Measurements from ENCODE around the gene PANX2. TPM values are rescaled to one million over a fixed set of nuclear protein-coding genes. Genes with fewer than 3 reads are reported as not detected.

The PANX2 gene
- polyA plus RNA-seq, 10 donors, result 0.08 to 0.24 (median 0.11) TPM; not detected in 2

DNA sequence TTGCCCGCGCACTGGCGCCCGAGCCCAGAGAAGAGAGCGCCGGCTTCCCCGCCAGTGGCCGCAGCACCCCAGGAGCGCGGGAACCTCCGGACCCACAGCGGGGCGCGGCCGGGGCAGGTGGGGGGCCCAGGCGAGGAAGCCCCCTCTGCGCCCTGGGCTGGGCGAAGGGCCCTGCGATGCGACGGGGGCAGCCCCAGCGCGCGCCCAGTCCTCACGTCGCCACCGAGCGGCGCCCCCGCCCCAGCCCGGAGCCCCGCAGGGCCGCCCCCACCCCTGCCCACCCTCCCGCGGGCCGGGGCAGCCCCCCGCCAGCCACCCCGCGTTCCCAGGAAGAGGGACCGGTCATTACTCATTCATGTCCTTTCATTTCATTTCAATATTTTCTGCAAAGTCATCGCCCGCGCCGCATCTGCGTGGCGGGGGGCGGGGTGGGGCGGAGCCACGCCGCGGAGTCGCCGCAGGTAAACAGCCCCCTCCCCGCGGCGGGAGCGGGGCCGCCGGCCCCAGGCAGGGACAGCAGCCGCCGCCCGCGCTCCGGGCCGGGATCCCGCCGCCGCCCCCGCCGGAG is 673 bp upstream of the PANX2 start:
- no peak for DNase-seq

DNA sequence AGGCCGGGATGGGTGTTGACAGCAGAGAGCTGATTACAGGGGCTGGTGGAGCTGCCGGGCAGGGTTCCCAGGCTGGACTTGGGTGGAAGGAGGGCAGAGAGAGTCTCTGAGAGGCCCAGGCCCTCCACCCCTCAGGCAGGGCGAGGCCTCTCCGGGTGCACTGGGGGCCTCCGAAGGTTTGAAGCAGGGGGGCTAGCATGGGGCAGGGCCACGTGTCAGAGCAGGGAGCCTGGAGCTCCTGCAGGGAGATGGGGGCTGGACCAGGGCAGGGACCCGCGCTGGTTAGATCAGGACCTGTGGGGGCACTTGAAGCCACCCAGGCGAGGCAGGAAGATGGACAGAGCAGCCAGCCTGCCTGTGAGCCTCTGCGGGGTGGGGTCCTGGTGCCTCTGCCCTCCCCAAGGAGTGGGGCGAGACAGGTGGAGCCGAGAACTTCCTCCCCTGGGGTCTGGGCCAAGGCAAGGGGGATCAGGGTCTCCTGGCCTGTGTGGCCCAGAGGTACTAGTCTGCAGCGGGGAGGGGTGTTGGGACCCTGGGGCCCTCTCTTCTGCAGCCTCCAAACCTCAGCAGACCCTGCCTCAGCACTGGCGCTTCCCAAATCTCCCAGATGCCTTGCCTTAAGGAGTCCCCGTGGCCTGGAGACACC is 911 bp downstream of the PANX2 start:
- DNase-seq, result no peak

- no peak for DNase-seq
These were observed 1.5 kb downstream of the PANX2 start for GRCh38 chr22:50171965-50172421.

- no peak for DNase-seq
These were observed 2.9 kb downstream of the PANX2 start for GRCh38 chr22:50173311-50173982.

DNA sequence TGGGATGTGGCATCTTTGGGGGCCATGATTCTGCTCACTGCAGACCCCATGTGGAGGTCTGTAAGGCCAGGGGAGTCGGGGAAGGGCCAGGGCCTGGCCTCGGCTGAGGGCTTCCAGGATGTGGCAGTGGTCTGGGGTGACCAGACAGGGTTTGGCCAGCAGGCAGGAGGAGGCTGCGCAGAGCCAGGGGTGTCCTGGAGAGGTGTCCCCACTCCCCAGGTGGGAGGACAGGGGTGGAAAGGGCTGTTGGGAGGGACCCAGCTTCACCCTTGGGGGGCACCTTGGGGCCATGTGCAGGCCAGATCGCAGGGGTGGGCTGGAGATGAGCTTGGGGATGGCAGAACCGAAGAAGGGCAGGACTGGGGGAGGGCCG is 3.4 kb downstream of the PANX2 start:
- no peak for DNase-seq

- no peak for DNase-seq
These were observed 4.1 kb downstream of the PANX2 start for GRCh38 chr22:50174382-50175190.

- no peak for DNase-seq
These were observed 4.6 kb downstream of the PANX2 start for GRCh38 chr22:50175191-50175461.

GRCh38 chr22:50175921-50176849 is 5.7 kb downstream of the PANX2 start:
- DNase-seq, result no peak

GRCh38 chr22:50176850-50177536 is 6.5 kb downstream of the PANX2 start:
- DNase-seq, result no peak

GRCh38 chr22:50177537-50178470 is 7.3 kb downstream of the PANX2 start:
- no peak for DNase-seq

GRCh38 chr22:50178471-50178864 is 7.9 kb downstream of the PANX2 start:
- no peak for DNase-seq

DNA sequence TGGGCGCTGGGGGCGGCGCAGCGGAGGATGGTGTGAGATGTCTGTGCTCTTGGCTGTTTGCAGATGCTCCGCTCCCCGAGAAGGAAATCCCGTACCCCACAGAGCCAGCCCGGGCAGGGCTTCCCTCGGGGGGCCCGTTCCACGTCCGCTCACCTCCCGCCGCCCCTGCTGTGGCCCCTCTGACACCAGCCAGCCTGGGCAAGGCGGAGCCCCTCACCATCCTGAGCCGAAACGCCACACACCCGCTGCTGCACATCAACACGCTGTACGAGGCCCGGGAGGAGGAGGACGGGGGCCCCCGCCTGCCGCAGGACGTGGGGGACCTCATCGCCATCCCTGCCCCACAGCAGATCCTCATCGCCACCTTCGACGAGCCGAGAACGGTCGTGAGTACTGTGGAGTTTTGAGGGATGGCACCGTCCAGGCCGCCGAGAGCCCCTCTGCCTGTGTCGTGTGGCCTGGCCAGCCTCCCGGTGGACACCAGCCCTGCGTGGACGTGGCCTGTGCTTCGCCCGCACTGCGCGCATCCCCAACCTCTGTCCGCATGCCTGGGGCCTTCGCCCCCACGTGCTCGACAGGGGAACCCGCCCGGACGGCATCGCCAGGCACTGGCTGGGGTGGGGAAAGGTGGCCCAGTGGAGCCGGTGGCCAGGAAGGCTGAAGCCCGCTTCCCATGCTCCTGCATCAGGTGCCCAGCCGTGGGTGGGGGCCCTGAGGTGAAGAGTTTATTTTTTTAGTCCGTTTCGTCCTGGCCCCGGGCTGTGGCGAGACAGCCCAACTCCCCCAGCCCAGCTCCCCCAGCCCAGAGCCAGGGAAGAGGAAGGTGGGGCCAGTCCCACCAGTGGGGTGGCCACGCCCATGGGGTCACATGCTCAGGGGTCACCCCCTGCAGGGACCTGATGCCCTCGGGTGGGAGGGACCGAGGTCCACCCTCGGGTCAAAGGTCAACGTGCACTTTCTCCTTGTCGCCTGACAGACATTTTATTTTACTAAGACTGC is 8.6 kb downstream of the PANX2 start:
- DNase-seq, result no peak

- DNase-seq, result no peak
These were observed 9.6 kb downstream of the PANX2 start for GRCh38 chr22:50179937-50180726.

DNA sequence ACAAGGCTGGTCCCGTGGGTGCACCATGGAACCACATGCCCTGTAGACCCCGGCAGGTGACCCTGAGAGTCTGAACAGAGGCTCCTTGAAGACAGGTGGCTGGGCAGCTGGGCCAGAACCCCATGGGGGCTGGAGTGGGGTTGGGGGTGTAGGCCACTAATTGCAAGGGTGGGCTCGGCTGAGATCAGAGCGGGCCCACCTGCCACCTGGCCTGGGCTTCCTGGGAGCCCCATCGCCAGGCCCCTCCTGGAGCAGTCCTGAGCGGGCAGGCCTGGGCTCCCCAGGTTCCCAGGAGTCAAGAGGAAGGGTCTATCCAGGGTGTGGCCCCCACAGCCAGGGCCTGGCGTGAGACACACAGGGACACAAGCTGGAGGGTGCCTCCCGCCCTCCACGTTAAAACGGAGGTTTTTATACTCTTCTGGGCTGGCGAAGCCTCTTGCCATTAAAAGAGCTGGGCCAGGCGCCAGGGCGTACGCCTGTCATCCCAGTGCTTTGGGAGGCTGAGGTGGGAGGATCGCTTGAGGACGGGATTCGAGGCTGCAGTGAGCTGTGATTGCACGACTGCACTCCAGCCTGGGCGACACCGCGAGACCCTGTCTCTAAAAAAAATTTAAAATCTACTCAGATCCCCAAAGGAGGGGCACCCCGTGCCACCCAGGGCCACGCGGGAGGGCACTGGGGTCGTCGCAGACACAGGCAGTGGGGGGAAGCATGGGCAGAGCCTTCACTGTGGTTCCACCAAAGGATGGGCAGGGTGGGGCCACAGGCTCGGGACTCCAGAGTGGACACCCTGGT is 10.4 kb downstream of the PANX2 start:
- no peak for DNase-seq

DNA sequence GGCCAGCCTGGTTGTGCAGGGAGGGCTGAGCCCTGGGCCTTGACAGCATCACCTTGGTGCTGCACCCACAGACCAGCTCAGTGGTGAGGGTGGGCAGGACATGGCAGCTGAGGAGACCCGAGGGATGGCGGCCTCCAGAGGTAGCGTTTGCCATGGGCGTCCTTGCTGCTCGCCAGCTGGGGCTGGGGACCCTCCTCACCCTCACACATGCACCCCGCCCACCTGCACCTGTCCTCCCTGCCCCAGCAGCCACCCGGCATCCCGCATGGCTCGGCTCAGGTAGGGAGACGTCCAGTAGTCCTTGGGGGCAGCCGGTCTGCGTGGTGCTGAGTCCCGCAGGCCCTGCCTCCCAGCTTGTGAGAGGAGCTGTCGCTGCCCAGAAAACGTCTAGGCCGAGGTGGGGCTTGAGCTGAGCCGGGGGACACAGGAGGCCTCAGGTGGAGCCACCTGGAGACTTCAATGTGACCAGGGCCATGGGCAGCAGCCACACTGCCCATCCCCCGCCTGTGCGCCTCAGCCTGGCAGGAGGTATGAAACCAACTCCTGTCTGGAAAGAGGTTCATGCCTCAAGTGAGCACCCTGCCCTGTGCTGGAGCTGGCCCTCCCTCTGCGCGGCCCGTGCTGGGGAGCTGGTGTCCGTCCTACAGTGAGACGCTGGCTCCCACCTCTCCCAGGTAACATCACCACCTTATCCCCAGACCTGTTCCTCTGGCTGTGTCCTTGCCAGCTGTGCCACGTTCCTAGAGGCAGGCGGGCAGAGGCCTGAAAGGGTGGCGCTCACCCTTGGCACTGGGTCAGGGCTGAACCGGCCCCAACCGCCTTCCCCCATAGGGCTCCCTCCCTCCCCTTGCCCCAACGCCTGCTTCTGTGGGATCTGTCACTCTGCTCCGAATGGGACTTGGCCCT is 11.9 kb downstream of the PANX2 start:
- DNase-seq, result no peak
